ENCODE data around the gene TSFM. TPM values are rescaled to one million over a fixed set of nuclear protein-coding genes. Genes with fewer than 3 reads are reported as not detected.
A peak's percentile ranks its signal among the peaks of the same experiment; 100 is the strongest.

The TSFM gene
- total and polyA plus RNA-seq, 9 of the 15 experiments (the other 6 are each of a cell fraction or from before 2014, with no cell fraction given) = 44.6 to 198 (median 60.2) TPM

- 0 out of 4 replicates have a peak, but pooled peaks of 1 of the 2 experiments have one; percentile 47 for TF ChIP-seq UBTF (IDR thresholded peaks at IDR 0.05; ENCODE audit: borderline replicate concordance in 1 of 2, low read depth in 2 of 2, low read length in 2 of 2)
- peak; percentile 88 for TF ChIP-seq FOXJ2 (tag; IDR thresholded peaks at IDR 0.05)
- TF ChIP-seq ZNF41 (CRISPR knock-in tag; conservative IDR thresholded peaks at IDR 0.05) = peak; percentile 41; the same call in 1 of the 2 replicates
- peak; percentile 84 for TF ChIP-seq TBP (optimal IDR thresholded peaks at IDR 0.05; ENCODE audit: low read depth, low read length)
- 0 out of 2 replicates have a peak, but pooled peaks have one; percentile 67 for TF ChIP-seq ZNF431 (CRISPR knock-in tag; IDR thresholded peaks at IDR 0.05)
- peak; percentile 21; the same call in 1 of the 2 replicates for TF ChIP-seq CREB5 (CRISPR knock-in tag; IDR thresholded peaks at IDR 0.05)
- no peak for TF ChIP-seq ZNF3 (CRISPR knock-in tag; IDR thresholded peaks at IDR 0.05)
- TF ChIP-seq OTX1 (CRISPR knock-in tag; IDR thresholded peaks at IDR 0.05) = 0 out of 2 replicates have a peak, but pooled peaks have one; percentile 2
- TF ChIP-seq, protein P1, sequence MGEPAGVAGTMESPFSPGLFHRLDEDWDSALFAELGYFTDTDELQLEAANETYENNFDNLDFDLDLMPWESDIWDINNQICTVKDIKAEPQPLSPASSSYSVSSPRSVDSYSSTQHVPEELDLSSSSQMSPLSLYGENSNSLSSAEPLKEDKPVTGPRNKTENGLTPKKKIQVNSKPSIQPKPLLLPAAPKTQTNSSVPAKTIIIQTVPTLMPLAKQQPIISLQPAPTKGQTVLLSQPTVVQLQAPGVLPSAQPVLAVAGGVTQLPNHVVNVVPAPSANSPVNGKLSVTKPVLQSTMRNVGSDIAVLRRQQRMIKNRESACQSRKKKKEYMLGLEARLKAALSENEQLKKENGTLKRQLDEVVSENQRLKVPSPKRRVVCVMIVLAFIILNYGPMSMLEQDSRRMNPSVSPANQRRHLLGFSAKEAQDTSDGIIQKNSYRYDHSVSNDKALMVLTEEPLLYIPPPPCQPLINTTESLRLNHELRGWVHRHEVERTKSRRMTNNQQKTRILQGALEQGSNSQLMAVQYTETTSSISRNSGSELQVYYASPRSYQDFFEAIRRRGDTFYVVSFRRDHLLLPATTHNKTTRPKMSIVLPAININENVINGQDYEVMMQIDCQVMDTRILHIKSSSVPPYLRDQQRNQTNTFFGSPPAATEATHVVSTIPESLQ (CRISPR knock-in tag; IDR thresholded peaks at IDR 0.05) = peak; percentile 92
- TF ChIP-seq HNRNPL (IDR thresholded peaks at IDR 0.05; ENCODE audit: low read depth, low read length) = no peak
- TF ChIP-seq, protein P2, sequence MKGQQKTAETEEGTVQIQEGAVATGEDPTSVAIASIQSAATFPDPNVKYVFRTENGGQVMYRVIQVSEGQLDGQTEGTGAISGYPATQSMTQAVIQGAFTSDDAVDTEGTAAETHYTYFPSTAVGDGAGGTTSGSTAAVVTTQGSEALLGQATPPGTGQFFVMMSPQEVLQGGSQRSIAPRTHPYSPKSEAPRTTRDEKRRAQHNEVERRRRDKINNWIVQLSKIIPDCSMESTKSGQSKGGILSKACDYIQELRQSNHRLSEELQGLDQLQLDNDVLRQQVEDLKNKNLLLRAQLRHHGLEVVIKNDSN (CRISPR knock-in tag; IDR thresholded peaks at IDR 0.05) = peak; percentile 99
- TF ChIP-seq, protein P3, sequence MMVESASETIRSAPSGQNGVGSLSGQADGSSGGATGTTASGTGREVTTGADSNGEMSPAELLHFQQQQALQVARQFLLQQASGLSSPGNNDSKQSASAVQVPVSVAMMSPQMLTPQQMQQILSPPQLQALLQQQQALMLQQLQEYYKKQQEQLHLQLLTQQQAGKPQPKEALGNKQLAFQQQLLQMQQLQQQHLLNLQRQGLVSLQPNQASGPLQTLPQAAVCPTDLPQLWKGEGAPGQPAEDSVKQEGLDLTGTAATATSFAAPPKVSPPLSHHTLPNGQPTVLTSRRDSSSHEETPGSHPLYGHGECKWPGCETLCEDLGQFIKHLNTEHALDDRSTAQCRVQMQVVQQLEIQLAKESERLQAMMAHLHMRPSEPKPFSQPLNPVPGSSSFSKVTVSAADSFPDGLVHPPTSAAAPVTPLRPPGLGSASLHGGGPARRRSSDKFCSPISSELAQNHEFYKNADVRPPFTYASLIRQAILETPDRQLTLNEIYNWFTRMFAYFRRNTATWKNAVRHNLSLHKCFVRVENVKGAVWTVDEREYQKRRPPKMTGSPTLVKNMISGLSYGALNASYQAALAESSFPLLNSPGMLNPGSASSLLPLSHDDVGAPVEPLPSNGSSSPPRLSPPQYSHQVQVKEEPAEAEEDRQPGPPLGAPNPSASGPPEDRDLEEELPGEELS (CRISPR knock-in tag; IDR thresholded peaks at IDR 0.05; ENCODE audit: borderline replicate concordance) = no peak
- peak; percentile 80; the same call in 1 of the 2 replicates for TF ChIP-seq HMGXB4 (CRISPR knock-in tag; IDR thresholded peaks at IDR 0.05)
Observed at GRCh38 chr12:57751788-57752667, 30.6 kb upstream of the TSFM start, which contains the start of gene CDK4 (continued).

All from K562 (cell line).